ENCODE measurements around the gene OTULIN.

OTULIN gene

DNA sequence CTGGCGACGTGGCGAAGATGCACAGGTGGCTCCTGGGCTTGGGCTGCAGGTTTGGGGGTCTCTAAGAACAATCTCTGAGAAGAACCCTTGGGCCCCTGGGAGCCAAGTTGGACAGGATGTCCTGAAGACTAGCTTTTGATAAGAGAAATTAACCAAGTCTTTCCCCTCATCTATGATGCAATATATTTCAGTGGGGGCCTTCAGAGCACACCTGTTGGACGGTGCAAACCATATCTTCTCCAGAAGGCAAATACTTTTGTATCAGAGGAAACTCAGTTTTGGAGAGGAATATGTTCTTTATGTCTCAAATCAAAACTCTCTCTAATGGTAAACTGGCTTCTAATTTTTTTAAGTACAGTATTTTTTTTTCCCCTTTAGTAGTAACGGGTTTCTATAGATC is 28.6 kb downstream of the OTULIN start:
- FAIRE-seq (no peak), DNase-seq (ENCODE audit: insufficient read length, low spot score) (no peak)
- TF ChIP-seq, protein P1, sequence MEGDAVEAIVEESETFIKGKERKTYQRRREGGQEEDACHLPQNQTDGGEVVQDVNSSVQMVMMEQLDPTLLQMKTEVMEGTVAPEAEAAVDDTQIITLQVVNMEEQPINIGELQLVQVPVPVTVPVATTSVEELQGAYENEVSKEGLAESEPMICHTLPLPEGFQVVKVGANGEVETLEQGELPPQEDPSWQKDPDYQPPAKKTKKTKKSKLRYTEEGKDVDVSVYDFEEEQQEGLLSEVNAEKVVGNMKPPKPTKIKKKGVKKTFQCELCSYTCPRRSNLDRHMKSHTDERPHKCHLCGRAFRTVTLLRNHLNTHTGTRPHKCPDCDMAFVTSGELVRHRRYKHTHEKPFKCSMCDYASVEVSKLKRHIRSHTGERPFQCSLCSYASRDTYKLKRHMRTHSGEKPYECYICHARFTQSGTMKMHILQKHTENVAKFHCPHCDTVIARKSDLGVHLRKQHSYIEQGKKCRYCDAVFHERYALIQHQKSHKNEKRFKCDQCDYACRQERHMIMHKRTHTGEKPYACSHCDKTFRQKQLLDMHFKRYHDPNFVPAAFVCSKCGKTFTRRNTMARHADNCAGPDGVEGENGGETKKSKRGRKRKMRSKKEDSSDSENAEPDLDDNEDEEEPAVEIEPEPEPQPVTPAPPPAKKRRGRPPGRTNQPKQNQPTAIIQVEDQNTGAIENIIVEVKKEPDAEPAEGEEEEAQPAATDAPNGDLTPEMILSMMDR (IDR thresholded peaks at IDR 0.05; ENCODE audit: insufficient read depth, missing control alignments), result no peak

DNA sequence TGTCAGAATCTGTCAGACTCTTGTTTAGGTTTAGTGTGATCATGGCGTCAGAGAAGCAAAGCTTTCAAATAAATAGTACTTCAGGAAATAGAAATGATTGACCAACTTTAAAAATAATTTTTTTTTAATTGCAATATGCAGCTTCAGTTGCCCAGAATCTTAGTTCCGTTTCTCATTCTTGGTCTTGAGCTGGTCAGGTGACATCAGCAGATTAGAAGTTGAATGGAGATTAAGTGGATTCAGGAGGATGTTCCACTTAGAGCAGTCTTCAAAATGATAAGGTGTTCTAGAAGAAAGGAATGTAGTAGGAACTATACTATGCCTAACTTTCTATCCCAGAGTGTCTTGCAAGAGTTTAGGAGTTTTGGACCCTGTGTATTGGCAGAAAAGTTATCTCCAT is 30.6 kb downstream of the OTULIN start:
- DNase-seq (ENCODE audit: insufficient read length, low spot score) (no peak), FAIRE-seq (no peak)
- TF ChIP-seq, protein P1 (IDR thresholded peaks at IDR 0.05; ENCODE audit: insufficient read depth, missing control alignments), result no peak

DNA sequence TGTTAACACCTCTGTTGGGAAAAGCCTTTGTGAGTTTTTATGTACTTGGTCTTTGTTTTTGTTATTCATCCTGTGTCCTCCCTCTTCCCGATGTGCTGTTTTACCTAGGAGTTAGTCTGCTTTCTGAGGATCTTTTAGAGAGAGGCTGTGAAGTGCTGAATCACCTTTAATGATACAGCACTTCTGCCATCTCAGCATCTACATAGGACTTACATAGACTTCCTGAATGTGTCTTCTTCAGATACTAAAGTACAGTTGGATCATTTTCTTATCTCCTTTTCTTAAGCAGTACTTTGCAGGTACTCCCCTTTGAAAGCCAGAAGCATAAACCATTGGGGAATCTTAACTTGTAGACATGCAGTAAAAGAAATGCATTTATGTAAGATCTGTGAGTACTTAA is 31.5 kb downstream of the OTULIN start:
- TF ChIP-seq, protein P1 (IDR thresholded peaks at IDR 0.05; ENCODE audit: insufficient read depth, missing control alignments), result no peak
- FAIRE-seq (no peak), DNase-seq (ENCODE audit: insufficient read length, low spot score) (no peak)

DNA sequence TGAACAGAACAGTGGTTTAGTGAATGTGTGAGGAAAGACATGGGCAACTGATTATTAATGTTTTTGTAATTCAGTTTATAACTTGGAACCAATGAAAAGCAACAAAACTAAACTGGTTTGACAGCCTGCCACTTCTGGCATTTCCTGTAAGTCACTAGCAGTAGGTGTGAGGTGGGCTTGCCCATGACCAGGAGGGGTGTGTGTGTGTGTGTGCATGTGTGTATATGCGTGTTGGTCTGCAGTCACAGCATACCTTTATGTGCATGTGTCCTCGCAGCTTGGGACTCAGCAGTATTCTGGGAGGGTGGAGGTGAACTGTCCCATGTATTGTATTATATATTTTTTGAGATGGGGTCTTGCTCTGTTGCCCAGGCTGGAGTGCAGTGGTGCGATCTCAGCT is 32.3 kb downstream of the OTULIN start:
- TF ChIP-seq, protein P1 (IDR thresholded peaks at IDR 0.05; ENCODE audit: insufficient read depth, missing control alignments), result no peak
- FAIRE-seq (no peak), DNase-seq (ENCODE audit: insufficient read length, low spot score) (no peak)

DNA sequence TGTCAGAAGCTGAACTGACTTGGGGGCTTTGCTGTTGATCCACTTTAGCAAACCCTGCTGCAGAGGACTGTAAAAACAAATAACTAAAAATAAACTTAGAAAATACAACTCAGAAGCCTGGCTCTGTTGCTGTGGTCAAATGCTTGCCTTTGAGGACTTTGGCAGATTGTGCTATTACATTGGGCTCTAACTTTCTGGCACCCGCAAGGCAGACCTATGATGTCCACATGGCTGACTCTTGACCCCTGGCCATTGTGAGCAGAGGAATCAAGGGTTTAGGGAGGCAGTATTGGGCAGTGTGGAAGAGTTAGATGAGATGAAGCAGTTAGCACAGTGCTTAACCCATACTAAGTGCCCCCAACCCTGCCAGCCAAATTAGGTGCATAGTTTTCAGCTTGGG is 34.0 kb downstream of the OTULIN start:
- TF ChIP-seq, protein P1 (IDR thresholded peaks at IDR 0.05; ENCODE audit: insufficient read depth, missing control alignments), result no peak
- DNase-seq (ENCODE audit: insufficient read length, low spot score) (no peak), FAIRE-seq (no peak)

DNA sequence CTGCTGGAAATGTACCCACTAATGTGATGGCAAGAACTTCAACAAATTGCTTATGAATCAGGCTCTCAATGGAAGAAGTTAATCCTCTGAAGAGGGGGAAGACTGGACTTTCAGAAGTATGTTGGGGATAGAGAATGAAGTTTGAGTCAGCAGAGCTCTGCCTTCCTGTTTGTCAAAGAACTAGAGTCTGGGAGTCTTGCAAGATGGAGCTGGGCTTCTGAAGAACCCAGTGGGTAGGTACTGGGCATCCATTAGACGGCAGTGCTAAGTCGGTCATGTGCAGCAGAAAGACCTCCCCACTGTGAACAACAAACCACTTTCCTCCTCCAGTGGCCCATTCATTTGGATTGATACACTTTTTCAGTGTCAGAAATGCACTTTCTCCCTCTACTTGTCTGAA is 34.6 kb downstream of the OTULIN start:
- TF ChIP-seq, protein P1 (IDR thresholded peaks at IDR 0.05; ENCODE audit: insufficient read depth, missing control alignments), result no peak
- FAIRE-seq (no peak), DNase-seq (ENCODE audit: insufficient read length, low spot score) (no peak)

DNA sequence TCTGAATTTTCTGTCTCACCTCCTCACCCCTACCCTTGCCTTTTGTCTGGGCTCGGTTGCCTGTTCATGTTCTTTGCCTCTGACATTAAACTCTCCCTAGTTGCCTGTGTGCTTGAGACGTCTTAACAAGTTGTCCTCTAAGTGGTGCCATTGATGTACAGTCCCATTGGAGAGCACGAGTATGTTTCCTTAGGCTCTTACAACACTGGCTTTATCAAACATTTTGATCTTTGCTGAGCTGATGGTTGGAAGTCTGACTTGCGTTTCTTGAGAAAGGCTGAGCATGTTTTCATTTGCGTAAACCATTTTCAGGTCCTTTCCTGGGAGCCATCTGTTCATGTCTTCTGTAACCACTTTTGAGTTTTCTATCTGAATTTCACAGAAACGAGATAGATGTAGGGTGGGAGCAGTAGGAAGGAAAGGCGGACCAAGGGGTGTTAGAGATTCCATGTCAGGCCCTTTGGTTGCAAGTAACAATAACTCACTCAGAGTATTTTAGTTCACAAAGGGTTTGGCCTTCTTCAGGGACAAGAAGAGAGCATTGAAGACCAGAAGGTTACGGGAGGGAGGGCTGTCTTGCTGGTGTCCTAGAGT is 35.4 kb downstream of the OTULIN start:
- TF ChIP-seq, protein P1 (IDR thresholded peaks at IDR 0.05; ENCODE audit: insufficient read depth, missing control alignments), result no peak
- FAIRE-seq, result no peak

More for the DNA sequence above, 35.4 kb downstream of the OTULIN start:
- no peak for DNase-seq (ENCODE audit: insufficient read length, low spot score)

All from D721Med (cell line).